NAMALWA (cell line): ENCODE results near the gene TLE2.
"Not testable (repeated sequence)": the region's sequence is repeated elsewhere in the genome, so short reads cannot be mapped to it uniquely, and the experiment has no call there.

Experiments
- DNase-seq: peaks from one replicate; pipeline ENCODE4 v3.0.0-alpha.2; 2015; ENCODE audit warnings: low spot score

The TLE2 gene

DNA sequence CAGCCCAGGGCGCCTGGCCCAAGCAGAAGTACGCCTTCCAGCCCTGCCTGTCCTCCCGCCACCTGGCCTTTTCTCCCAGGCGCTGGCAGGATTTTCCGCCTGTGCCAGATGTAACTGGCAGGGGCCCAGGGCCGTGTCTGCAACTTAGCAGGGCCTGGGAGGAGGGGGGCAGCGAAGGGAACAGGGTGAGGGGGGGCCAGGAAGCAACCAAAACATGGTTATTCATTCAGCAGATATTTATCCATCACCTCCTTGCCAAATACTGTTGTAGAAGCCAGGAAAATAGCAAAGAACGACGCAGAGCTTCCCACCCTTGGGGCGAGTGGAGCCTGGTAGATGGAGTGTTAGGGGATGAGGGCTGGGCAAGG, 46.1 kb downstream of the TLE2 start:
- no peak for DNase-seq

DNA sequence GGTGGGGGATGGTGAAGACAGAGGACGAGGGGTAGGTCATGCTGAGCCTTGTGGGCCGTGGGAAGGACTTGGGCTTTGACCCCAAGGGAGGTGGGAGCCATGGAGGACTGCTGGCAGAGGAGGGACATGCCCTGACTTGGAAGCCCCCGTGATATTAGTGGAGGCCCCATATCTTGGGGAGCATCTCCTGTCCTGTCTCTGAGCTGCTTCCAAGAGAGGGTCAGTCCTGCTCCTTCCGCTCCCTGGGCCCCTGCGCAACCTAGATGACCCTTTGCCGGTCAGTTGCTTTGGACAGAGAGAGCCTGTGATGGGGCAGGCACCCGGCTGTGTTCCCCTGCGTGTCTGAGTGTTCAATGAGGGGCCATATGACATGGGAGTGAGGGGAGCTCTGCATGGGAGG, 46.5 kb downstream of the TLE2 start:
- DNase-seq, result no peak

DNA sequence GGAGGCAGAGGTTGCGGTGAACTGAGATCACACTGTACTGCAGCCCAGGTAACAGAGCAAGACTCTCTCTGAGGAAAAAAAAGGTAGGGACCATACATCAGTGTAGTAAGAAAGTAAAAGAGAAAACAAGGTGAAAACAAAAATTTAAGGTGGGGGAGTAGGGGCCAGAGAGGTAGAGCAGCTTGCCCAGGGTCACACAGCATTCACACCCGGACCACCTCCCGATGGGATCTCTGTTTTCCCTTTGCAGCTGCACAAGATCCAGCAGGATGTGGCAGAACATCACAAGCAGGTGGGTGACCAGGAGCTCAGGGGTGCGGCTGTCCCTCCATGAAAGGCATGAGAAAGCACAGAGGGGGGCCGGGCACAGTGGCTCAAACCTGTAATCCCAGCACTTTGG, 47.2 kb downstream of the TLE2 start:
- DNase-seq, result no peak

DNA sequence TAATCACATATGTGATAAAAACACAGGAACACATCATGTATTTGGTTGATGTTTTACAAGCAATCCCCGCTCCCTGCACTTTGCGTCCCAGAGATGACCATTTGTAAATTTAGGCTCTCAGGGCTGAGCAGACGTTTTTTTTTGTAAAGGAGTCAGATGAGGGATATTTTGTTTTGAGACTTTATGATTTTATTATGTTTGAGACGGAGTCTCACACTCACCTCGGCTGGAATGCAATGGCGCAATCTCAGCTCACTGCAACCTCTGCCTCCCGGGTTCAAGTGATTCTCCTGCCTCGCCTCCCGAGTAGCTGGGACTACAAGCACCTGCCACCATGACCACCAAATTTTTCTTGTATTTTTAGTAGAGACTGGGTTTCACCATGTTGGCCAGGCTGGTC, 50.3 kb downstream of the TLE2 start:
- DNase-seq, result no peak

DNA sequence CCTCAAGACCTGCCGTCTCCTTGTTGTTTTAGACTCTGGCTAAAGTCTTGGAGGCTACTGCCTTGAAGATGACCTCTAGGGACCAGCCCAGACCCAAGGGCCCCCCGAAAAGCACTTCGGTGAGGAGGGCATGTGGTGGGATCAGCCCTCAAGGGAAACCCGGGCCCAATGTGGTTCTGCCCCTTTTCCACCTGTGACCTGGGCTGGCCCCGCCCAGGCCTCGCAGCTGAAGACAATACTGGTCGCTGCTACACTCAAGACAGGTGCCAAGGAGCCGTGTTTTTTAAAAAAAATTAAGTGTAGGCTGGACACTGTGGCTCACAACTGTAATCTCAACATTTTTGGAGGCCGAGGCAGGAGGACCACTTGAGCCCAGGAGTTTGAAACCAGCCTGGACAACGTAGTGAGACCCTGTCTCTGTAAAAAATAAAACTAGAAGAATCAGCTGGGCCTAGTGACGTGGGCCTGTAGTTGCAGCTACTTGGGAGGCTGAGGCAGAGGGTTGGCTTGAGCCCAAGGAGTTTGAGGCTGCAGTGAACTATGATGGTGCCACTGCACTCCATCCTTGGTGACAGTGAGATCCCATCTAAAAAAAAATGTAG, 50.8 kb downstream of the TLE2 start:
- no peak for DNase-seq

DNA sequence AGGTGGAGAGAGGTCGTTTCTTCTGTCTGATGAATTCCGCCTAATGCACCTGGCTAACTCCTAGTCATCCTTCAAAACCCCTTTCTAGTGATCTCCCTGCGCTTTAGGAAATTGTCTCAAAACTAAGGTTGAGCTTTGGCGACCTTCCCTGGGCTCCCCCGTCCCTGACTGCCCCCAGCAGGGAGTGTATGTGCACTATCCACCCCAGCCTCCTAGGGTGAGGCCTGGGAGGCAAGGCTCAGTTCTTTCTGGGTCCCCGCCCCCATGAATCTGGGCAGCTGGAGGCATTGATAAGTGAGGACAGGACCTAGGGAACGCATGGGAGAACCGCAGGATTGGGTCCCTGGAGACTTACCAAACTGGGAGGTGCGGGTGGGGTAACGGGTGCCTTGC, 51.3 kb downstream of the TLE2 start:
- DNase-seq, result no peak

DNA sequence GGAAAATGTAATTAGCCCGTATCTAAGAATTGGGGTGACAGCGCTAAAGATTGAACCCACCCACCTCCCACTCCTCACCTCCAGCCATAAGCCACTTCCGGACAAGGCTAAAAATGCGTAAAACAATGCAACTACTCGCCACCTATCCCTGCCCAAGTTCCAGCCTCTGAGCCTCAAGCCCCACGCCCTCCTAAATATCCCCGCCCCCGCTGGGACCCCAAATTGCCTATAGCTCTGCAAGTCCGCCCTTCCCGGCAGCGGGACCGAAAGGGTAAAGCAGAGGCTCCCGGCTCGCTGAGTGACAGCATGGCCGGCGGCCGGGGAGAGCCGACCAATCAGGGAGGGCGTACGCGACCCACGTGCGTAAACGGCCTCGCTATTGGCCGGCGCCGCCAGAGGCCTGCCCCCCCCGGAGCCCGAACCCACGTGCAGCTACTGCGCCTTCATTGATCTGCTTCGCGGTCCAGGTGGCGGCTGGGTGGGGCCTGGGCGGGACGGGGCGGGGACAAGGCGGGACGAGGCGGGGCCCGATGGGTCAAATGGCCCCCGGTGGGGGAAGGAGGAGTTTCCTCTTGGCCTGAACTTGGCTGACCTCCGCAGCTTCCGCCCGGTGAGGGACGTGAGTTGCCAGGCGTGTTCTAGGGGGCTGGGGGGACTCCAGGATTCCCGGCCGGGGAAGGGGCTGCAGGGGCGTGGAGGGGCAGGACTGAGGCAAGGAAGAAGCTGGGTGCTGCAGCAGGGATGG, 51.9 kb downstream of the TLE2 start, which contains the start of gene TLE6:
Gene TLE6, plus strand, starts transcription at position 564 of the 745 bp plus-strand sequence. CDS start 670 bp downstream, outside the sequence.
- DNase-seq, result peak; percentile 97

DNA sequence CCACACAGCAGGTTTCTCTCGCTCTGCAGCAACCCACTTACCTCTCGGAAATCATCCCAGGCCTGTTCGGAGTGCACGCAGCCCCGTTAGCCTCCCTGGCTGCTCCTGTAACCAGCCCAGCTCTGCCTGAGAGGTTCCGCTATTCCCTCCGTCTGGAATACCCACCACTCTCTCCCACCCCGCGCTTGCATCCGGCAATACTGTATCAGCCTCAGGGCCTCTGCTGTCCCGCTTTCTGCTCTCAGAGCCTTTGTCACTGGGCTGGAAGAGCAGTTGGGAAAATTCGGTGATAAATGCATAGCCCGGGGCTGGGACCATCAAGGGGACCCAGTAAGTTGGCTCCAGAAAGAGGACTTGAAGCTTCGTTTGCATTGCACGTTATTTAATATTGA, 52.5 kb downstream of the TLE2 start:
- DNase-seq, result no peak

DNA sequence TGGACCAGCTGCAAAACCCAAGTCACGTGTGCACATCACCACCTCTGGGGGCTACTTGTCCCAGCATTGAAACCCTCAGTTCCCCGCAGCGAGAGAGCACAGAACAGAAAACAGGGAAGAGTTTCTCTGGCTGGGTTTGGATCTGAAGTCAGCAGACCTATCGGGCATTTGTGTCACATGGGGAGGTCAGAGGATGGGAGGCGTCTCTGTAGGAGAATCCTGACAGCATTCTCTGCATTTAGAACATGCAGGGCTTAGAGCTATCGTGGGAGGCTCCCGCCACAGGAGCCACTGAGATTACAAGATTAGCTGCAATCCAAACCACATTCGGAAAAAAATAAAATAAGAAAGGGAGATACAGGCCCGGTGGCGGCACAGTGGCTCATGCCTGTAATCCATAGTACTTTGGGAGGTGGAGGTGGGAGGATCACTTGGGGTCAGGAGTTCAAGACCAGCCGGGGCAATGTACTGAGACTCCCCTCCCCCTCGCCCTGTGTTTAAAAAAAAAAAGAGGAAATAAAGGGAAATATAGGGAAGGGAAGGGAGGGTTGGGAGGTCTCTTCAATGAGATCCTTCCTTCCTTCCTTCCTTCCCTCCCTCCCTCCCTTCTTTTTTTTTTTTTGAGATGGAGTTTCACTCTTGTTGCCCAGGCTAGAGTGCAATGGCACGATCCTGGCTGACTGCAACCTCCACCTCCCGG, 54.6 kb downstream of the TLE2 start:
- no peak for DNase-seq

DNA sequence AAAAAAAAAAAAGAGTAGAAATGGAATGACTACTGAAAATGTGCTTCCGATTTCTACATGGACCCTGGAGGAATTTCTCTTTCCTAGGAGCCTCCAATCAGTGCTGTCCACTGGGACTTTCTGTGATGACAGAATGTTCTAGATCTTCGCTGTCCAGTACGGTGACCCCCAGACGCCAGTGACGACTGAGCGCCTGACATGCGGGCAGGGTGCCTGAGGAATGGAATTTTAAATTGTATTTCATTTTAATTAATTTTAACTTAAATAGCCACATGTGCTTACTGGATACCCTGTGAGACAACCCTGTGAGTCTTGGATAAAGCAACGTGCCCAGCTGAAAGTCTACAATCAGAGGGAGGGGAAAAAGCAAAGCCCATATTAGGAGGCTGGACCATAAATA, 55.9 kb downstream of the TLE2 start:
- DNase-seq, result no peak

DNA sequence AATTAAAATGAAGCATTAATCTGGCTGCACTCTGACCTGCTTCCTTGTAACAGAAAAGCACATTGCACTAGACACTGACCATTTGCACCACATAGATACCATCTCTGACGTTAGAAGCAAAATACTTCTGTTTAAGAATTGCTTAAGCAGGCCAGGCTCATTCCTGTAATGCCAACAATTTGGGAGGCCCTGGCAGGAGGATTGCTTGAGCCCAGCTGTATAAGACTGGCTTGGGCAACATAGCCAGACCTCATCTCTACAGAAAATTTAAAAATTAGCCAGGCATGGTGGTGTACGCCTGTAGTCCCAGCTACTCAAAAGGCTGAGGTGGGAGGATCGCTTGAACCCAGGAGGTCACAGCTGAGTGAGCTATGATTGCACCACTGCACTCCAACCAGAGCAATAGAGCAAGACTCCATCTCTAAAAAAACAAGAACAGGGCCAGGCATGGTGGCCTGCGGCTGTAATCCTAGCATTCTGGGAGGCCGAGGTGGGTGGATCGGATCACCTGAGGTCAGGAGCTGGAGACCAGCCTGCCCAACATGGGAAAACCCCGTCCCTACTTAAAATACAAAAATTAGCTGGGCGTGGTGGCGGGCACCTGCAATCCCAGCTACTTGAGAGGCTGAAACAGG, 58.8 kb downstream of the TLE2 start:
- no peak for DNase-seq

DNA sequence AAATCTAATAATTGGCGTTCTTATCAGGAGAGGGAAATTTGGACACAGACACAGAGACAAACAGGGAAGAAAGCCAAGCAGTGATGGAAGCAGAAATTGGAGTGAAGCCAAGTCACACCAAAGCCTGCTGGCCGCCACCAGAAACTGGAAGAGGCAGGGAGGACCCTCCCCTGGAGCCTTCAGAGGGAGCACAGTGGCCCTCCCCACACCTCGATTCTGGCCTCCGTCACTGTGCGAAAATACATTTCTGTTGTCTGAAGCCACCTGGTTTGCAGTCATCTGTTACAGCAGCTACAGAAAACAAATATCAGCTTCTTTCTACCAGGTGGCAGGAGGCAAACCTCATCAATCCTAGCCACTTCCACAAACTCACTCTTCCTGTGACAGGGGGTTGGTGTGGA, 60.0 kb downstream of the TLE2 start:
- peak; percentile 80 for DNase-seq

DNA sequence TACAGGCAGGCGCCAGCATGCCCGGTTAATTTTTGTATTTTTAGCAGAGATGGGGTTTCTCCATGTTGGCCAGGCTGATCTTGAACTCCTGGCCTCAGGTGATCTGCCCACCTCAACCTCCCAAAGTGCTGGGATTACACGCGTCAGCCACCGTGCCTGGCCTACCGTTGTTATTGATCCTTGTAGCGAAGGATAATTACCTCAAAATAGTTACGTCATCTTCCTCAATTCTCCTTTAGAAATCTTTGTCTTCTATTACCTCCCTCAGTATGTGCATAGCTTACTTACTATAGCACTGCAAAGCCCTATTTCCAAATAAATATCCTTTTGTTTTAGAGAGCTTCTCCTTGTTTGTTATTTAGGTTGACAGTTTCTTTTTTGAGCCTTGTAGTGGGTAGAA, 61.1 kb downstream of the TLE2 start:
- DNase-seq, result no peak

DNA sequence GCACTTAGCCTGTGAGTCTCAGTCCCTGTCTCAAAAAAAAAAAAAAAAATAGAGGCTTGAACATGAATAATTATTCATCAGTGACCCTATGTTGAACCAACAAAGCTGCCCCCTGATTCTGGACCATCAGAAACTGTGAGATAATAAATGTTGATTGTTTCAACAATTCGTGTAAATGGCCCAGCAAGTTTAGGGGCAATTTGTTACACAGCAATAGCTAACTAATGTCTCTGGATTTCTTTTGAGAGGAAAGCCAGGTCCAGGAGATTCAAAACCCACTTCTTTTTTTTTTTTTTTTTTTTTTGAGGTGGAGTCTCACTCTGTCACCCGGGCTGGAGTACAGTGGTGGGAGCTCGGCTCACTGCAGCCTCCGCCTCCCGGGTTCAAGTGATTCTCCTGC, 64.2 kb downstream of the TLE2 start:
- DNase-seq, result no peak

DNA sequence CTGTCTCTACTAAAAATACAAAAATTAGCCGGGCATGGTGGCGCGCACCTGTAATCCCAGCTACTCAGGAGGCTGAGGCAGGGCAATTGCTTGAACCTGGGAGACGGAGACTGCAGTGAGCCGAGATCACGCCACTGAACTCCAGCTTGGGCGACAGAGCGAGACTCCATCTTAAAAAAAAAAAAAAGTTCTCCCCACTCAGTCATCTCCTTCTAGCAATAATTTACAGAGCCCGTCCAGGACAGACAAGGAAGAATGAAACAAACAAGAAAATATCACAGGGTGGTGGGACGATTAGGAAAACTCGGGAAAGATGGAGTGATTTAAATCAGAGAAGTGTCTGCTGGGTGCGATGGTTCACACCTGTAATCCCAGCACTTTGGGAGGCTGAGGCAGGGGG, 65.4 kb downstream of the TLE2 start:
- DNase-seq, result not testable (repeated sequence)

DNA sequence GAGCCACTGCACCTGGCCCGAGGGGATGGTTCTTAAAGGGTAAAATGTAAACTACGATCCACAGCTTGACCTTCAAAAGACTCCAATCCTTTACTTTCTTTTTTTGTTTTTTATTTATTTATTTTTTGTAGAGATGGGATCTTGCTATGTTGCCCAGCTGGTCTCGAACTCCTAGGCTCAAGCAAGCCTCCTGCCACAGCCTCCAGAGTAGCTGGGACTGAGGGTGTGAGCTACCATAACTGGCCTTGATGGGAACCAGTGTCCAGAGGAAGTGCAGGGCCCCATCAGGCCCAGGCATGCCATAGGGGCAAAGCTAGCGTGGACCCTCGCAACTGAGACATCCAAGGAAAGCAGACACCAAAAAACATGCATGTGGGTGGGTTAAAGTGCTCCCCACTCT, 66.0 kb downstream of the TLE2 start:
- DNase-seq, result no peak

DNA sequence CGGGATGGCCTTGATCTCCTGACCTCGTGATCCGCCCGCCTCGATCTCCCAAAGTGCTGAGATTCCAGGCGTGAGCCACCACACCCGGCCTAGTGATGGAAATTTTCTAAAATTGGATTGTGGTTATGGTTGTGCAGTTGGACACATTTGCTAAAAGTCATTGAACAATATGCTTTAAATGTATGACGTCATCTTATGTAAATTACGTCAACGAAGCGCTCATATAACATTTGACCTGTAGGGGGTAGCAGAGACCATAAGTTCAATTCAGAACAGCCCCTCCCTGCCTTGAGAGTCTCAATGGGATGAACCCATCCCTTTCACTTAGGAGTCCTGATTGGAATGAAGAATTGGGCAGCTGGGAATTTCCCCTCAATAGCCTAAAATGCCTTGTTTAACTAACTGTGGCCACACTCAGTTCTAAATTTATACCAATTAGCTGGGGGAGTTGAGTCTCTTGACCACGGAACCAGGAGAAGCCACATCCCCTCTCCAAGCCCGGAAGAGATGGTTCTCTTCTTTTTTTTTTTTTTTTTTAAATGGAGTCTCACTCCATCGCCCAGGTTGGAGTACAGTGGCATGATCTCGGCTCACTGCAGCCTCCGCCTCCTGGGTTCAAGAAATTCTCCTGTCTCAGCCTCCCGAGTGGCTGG, 66.9 kb downstream of the TLE2 start:
- DNase-seq, result peak; percentile 88

DNA sequence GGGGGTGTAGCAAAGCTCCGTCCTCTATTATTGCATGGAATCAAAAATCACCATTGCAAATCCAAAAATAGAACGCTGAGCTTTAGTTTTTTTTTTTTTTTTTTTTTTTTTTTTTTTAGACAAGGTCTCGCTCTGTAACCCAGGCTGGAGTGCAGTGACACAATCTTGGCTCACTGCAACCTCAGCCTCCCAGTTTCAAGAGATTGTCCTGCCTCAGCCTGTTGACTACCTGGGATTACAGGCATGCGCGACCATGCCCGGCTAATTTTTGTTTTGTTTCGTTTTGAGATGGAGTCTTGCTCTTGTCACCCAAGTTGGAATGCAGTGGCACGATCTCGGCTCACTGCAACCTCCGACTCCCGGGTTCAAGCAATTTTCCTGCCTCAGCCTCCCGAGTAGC, 69.0 kb downstream of the TLE2 start:
- no peak for DNase-seq

DNA sequence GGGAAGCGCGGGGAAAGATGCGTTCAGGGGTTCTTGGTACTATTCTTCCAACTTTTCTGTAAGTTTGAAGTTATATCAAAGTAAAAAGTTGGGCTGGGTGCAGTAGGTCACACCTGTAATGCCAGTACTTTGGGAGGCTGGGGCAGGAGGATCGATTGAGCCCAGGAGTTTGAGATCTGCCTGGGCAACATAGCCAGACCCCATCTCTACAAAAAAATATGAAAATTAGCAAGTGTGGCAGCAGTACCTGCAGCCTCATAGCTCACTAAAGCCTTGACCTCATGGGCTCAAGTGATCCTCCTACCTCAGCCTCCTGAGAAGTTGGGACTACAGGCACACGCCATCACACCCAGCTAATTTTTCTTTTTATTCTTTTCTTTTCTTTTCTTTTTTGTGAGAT, 71.9 kb downstream of the TLE2 start:
- no peak for DNase-seq

DNA sequence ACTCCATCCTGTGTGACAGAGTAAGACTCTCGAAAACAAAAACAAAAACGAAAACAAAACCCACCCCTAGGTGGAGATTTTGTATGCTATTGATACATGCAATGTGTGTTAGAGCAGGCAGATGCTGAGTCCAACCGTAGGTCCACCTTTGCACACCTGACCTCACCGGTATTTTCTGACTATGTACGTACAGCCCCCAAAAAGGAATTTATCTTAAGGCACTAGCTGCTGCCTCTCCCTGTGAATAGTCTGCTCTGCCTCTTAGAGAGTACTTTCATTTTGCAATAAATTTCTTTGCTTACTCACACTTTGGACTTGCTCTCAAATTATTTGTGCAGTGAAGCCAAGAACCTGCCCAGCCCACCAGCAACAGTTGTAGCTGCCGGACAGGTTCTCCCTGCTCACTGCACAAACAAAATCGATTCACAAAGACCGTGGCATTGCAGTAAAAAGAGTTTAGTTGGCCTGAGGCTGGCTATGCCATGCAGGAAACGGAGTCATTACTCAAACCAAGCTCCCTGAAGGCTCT, 76.1 kb downstream of the TLE2 start:
- DNase-seq, result peak; percentile 49

DNA sequence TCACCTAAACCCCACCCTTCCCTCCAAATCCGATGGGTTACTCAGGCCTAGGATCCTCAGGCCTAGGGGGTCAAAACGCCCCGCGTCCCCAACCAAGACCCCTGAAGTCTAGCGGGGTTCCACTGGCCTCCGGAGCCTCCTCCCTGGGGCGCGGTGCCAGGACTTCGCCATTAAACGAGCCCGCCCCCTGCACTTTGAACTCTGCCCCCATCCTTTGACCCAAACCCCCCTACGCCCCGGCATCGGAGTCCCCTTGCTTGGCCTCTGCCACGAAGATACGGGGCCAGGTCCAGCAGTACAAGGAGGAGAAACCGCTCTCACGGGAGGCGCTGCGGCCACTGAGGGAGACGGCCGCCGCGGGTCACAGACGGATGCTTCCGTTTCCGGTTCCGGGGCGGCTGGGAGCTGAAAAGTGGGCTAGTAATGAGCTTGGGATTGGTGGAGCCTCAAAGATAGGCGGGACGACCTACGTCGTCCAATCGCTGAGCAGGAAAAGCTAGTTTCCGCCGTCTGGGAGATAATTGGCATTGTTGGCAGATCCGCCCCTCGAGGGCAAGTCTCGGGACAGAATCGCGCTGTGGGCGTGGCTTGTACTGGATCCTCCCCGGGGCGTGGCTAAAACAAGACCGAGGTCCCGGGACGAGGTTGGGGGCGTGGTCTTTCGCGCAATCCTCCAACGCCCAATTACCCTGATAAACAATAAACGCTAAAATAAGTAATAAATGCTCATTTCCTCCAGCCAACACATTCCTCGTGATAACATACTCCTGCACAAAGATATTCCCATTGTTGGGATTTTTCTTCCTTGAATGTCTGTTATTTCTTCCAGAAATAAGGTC, 78.6 kb downstream of the TLE2 start:
- DNase-seq, result peak; percentile 100
